GM12892 (cell line): ENCODE measurements around the gene DHCR24.
"Not testable (repeated sequence)": the region's sequence is repeated elsewhere in the genome, so short reads cannot be mapped to it uniquely, and the experiment has no call there.

Experiments used
- DNase-seq: peaks from one replicate; pipeline ENCODE4 v3.0.0; 2011; ENCODE audit not compliant: insufficient read length
- FAIRE-seq: peaks from 2 replicates; lab custom pipeline; 2011; peaks lifted over from hg19 to GRCh38; lab: Jason Lieb, UNC
- POLR2A ChIP-seq: IDR thresholded peaks from 2 replicates; pipeline ENCODE4 v1.6.1; 2011; ENCODE audit warnings: low read depth, low read length, control low read depth
- POLR2AphosphoS5 ChIP-seq: IDR thresholded peaks from 2 replicates; pipeline ENCODE4 v1.6.1; 2011; ENCODE audit warnings: low read depth, low read length, control low read depth
- TAF1 ChIP-seq: IDR thresholded peaks from 2 replicates; pipeline ENCODE4 v1.6.1; 2011; ENCODE audit warnings: low read depth, mild to moderate bottlenecking, control low read depth, low read length, borderline replicate concordance

DHCR24 gene

GRCh38 chr1:54919367-54920359, 32.7 kb upstream of the DHCR24 start:
- TF ChIP-seq TAF1 (no peak), POLR2A (no peak), POLR2AphosphoS5 (no peak)
- no peak for FAIRE-seq
- DNase-seq = no peak

GRCh38 chr1:54911076-54911475, 24.1 kb upstream of the DHCR24 start:
- DNase-seq, FAIRE-seq: not testable (repeated sequence)

GRCh38 chr1:54906586-54906985, 19.6 kb upstream of the DHCR24 start:
- TF ChIP-seq POLR2A (no peak), POLR2AphosphoS5 (no peak), TAF1 (no peak)
- FAIRE-seq = no peak
- DNase-seq = no peak

DNA sequence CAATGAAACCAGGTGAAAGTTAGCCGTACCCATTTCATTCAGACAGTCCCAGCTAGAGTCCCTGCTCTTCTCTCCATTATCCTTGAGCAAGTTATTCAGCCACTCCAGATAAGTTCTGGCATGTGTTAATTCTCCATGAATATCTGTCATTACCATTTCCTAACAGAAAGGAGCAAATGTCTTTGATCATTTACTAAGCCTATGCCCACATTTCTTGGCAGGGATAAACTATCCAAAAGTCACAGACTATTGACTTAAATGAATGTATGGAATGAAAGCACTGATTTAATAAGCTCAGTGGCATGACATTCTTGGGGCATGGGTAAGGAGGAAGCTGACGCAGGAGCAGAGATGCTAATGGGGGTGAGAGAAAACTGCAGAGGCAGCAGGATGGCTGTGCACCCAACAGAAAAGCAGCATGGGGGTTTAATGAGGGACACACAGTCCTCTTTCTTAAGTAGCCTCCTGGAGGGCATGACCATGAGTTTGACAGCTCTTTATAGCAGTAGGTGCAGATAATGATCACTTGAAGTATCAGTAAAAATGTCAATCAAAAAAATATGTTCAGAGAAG, 17.6 kb upstream of the DHCR24 start:
- FAIRE-seq (no peak), DNase-seq (no peak)
- TF ChIP-seq POLR2AphosphoS5 (no peak), POLR2A (no peak), TAF1 (no peak)

- no peak for FAIRE-seq
- DNase-seq = no peak
These were observed 7.3 kb upstream of the DHCR24 start for GRCh38 chr1:54894271-54894670.

GRCh38 chr1:54892586-54892985, 5.6 kb upstream of the DHCR24 start:
- no peak for FAIRE-seq
- no peak for TF ChIP-seq POLR2A
- no peak for TF ChIP-seq TAF1
- TF ChIP-seq POLR2AphosphoS5 = no peak

More at GRCh38 chr1:54894271-54894670, 7.3 kb upstream of the DHCR24 start:
- TF ChIP-seq TAF1 (no peak), POLR2A (no peak), POLR2AphosphoS5 (no peak)

GRCh38 chr1:54889132-54889725, 2.2 kb upstream of the DHCR24 start:
- DNase-seq = no peak
- TF ChIP-seq POLR2AphosphoS5 (no peak), TAF1 (no peak), POLR2A (no peak)
- no peak for FAIRE-seq

More at GRCh38 chr1:54892586-54892985, 5.6 kb upstream of the DHCR24 start:
- DNase-seq = no peak

- FAIRE-seq (no peak), DNase-seq (no peak)
- TF ChIP-seq POLR2AphosphoS5 (no peak), POLR2A (no peak), TAF1 (no peak)
These were observed 1.2 kb upstream of the DHCR24 start for GRCh38 chr1:54888080-54888733.

DNA sequence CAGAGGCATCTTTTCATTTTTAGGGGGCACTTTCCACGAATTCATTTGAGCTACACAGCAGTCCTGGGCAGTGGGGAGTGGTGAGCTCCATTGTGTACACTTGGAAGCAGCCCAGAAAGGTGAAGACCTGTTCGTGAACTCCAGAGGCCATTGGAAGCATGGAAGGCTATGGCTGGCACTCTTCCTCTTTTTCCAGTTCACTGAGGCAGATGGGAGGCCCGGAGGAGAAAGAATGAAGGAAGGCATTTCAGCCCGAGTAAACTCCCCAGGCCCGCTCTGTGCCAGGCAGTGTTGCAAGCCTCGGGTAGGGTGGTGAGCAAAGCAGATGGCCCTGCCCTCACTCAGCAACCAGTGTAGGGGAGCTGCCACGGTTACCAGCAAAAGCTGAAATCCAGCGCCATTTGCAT, 673 bp upstream of the DHCR24 start:
- DNase-seq (no peak), FAIRE-seq (no peak)
- TF ChIP-seq POLR2A (no peak), TAF1 (no peak), POLR2AphosphoS5 (no peak)

DNA sequence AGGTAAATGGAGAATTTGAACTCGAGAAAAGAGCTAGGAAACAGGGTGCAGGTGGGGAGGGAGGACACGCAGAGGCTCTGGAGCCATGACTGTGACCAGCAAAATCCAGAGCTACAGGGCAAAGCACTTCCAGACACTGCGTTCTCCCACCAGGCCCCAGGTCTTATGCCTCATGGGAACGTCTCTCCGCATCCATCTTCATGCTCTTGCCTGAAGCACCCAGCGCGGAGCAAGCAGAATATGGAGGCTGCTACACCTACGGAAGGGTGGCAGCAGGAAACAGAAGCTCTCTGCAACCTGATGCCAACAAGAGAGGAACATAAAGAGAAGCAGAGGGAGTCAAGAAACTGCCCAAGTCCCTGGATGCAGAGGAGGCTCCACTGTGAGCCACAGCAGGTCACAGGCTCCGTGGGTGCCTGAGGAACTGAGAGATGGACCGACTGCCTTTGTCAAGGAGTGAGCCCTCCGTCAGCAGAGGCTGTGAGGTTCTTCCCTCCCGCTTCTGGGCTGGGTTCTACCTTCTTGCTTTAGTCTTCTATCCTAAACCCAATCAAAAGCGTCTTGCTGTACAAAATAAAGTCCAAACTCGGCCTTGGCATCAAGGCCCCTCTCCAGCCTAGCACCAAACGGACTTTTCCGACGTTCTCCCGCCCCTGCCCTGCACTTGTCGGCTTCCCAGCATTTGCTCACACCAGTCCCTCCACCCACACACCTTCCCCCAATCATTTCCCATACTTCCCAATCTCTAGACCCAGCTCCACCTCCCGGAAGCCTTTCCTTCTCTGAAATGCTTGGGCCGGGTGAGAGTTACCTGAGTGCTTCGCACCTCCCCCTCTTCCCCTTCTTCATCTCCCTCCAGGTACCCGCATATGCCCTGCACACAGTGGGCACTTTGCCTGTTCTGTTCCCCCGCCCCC, 930 bp downstream of the DHCR24 start:
- no peak for DNase-seq
- no peak for TF ChIP-seq POLR2AphosphoS5
- no peak for TF ChIP-seq TAF1
- TF ChIP-seq POLR2A = no peak
- peak; percentile 46 for FAIRE-seq

- DNase-seq = no peak
- no peak for FAIRE-seq
These were observed 1.7 kb downstream of the DHCR24 start for GRCh38 chr1:54885237-54885679.

More at GRCh38 chr1:54885237-54885679, 1.7 kb downstream of the DHCR24 start:
- TF ChIP-seq POLR2A (no peak), POLR2AphosphoS5 (no peak), TAF1 (no peak)
